Breast epithelium (tissue), 3 donors: ENCODE measurements around the gene MAGEF1.

ENCODE experiments used
- CTCF ChIP-seq, 3 donors: fragments of 450-650 bp; IDR thresholded peaks; one replicate each; pipeline ENCODE4 v1.5.1; 2016 to 2017; ENCODE audit warnings: antibody characterized with exemption in 3 of 3, mild to moderate bottlenecking in 3 of 3, moderate library complexity in 3 of 3
- POLR2A ChIP-seq: fragments of 450-650 bp; IDR thresholded peaks from one replicate; pipeline ENCODE4 v1.6.1; 2016; ENCODE audit warnings: antibody characterized with exemption, mild to moderate bottlenecking, moderate library complexity
- POLR2AphosphoS5 ChIP-seq, 3 donors: sonication (generic); formaldehyde crosslinking; IDR thresholded peaks; one replicate each; pipeline ENCODE4 v1.6.1; 2017; ENCODE audit warnings: antibody characterized with exemption in 3 of 3

- no peak for TF ChIP-seq CTCF (IDR thresholded peaks at IDR 0.05)
- no peak for TF ChIP-seq POLR2A
- no peak for TF ChIP-seq POLR2AphosphoS5 (IDR thresholded peaks at IDR 0.05)
Measured at GRCh38 chr3:184696697-184697096, 15.2 kb downstream of the MAGEF1 start.
